22Rv1 (cell line): ENCODE measurements around the gene HDGFL2.
A peak's percentile ranks its signal among the peaks of the same experiment; 100 is the strongest.

Experiments
- H3K27ac ChIP-seq: fragments of 450-650 bp; 2 replicates; pipeline ENCODE4 v1.5.1; 2017
- CTCF ChIP-seq: fragments of 450-650 bp; IDR thresholded peaks from 2 replicates; pipeline ENCODE4 v1.5.1; 2017; ENCODE audit warnings: mild to moderate bottlenecking
- ZFX ChIP-seq: fragments of 450-650 bp; IDR thresholded peaks from 2 replicates; pipeline ENCODE4 v1.6.1; 2017; ENCODE audit warnings: antibody characterized with exemption, borderline replicate concordance

Gene HDGFL2

GRCh38 chr19:4456843-4457653 is 15.0 kb upstream of the HDGFL2 start:
- no peak for TF ChIP-seq ZFX
- no peak for TF ChIP-seq CTCF
- peak overlapping the region; percentile 69 for H3K27ac ChIP-seq

- no peak for TF ChIP-seq CTCF
- no peak for TF ChIP-seq ZFX
- peak within 1 kb of the TSS; percentile 69 for H3K27ac ChIP-seq
Observed at GRCh38 chr19:4457654-4458395, 14.3 kb upstream of the HDGFL2 start, which contains the start of gene UBXN6. UBXN6 (minus strand) TSS chr19:4457794; CDS start chr19:4457697, 97 bp downstream.

- H3K27ac ChIP-seq: no peak overlapping the region
- TF ChIP-seq ZFX (no peak), CTCF (no peak)
Observed at GRCh38 chr19:4464815-4465581, 7.1 kb upstream of the HDGFL2 start.

- TF ChIP-seq CTCF: no peak
- TF ChIP-seq ZFX: no peak
- no peak overlapping the region for H3K27ac ChIP-seq
Observed at GRCh38 chr19:4467835-4468234, 4.3 kb upstream of the HDGFL2 start.

GRCh38 chr19:4471403-4472173 is 509 bp upstream of the HDGFL2 start:
- no peak for TF ChIP-seq CTCF
- TF ChIP-seq ZFX: no peak
- H3K27ac ChIP-seq: peak overlapping the region; percentile 90

- peak overlapping the region; percentile 90 for H3K27ac ChIP-seq
- TF ChIP-seq ZFX (no peak), CTCF (no peak)
Observed at GRCh38 chr19:4473011-4473762, 1.1 kb downstream of the HDGFL2 start.
